ENCODE results near the gene ZBTB38.

The ZBTB38 gene

GRCh38 chr3:141413801-141414689 lies 45.7 kb downstream of the ZBTB38 start:
- H3K27ac ChIP-seq (replicated peaks; ENCODE audit: low read length) = no peak overlapping the region
- H2BK5ac ChIP-seq (ENCODE audit: low read length) = no peak overlapping the region
- no peaks in the 10 kb centered on the region for H3K27me3 ChIP-seq (ENCODE audit: control insufficient read depth in 3 of 3, insufficient read depth in 3 of 3, low read depth in 1 of 3, low read length in 3 of 3)
- H3K14ac ChIP-seq (ENCODE audit: low read length) = no peak overlapping the region
- WGBS, 2 donors (ENCODE audit: extremely low coverage in 2 of 2, insufficient read length in 2 of 2, insufficient replicate concordance in 1 of 2) = no CpG with 5 or more reads among the region's 11 CpGs
- H3K4me1 ChIP-seq (ENCODE audit: control insufficient read depth in 2 of 2, insufficient read depth in 1 of 2, low read depth in 1 of 2, low read length in 2 of 2) = peaks cover 2 to 7% of the 10 kb centered on the region in 2 donors
- H2BK12ac ChIP-seq (ENCODE audit: low read length) = no peak overlapping the region
- no peak overlapping the region for H2BK120ac ChIP-seq (ENCODE audit: low read depth, low read length)
- H2BK15ac ChIP-seq (ENCODE audit: low read length) = no peak overlapping the region
- DNase-seq (ENCODE audit: low spot score) = no peak
- no peak overlapping the region for H2AFZ ChIP-seq (ENCODE audit: low read length)
- no peak overlapping the region for H3K4me3 ChIP-seq (ENCODE audit: low read length in 2 of 2)
- peaks cover 1 to 21% of the 10 kb centered on the region in 2 donors for H3K36me3 ChIP-seq (replicated peaks in 1 of 2; ENCODE audit: control insufficient read depth in 2 of 2, insufficient read depth in 2 of 2, low read length in 2 of 2)
- H3K9ac ChIP-seq (ENCODE audit: low read depth, low read length, poor library complexity) = no peak overlapping the region
- no peak overlapping the region for H3K4ac ChIP-seq (ENCODE audit: low read length)
- no peak overlapping the region for H4K91ac ChIP-seq (ENCODE audit: low read depth, low read length, poor library complexity)
- no peaks in the 10 kb centered on the region for H3K9me3 ChIP-seq (replicated peaks in 1 of 2; ENCODE audit: control insufficient read depth in 2 of 2, insufficient read depth in 1 of 2, low read depth in 1 of 2, low read length in 2 of 2)
- H3K18ac ChIP-seq (ENCODE audit: low read length) = no peak overlapping the region
- H4K8ac ChIP-seq (ENCODE audit: low read depth, low read length) = no peak overlapping the region
- H3K23ac ChIP-seq (ENCODE audit: low read depth, low read length, poor library complexity) = no peak overlapping the region
- no peak overlapping the region for H3K4me2 ChIP-seq (ENCODE audit: insufficient read depth, low read length, poor library complexity, severe bottlenecking)
- no peak overlapping the region for H2AK5ac ChIP-seq (ENCODE audit: low read depth, low read length)
- H3K79me1 ChIP-seq (ENCODE audit: low read depth, low read length) = no peaks in the 10 kb centered on the region

- H3K4me3 ChIP-seq (ENCODE audit: low read length in 2 of 2) = no peak overlapping the region
- no CpG with 5 or more reads among the region's 5 CpGs for WGBS, 2 donors (ENCODE audit: extremely low coverage in 2 of 2, insufficient read length in 2 of 2, insufficient replicate concordance in 1 of 2)
Observed at GRCh38 chr3:141414800-141415462, 46.6 kb downstream of the ZBTB38 start.

GRCh38 chr3:141415953-141416352 lies 47.6 kb downstream of the ZBTB38 start:
- Histone ChIP-seq H2BK120ac (ENCODE audit: low read depth, low read length) (no peak overlapping the region), H3K27ac (replicated peaks; ENCODE audit: low read length) (no peak overlapping the region), H3K36me3 (replicated peaks in 1 of 2; ENCODE audit: control insufficient read depth in 2 of 2, insufficient read depth in 2 of 2, low read length in 2 of 2) (peaks cover 1 to 21% of the 10 kb centered on the region in 2 donors), H3K4me3 (ENCODE audit: low read length in 2 of 2) (no peak overlapping the region), H2BK5ac (ENCODE audit: low read length) (no peak overlapping the region), H2AFZ (ENCODE audit: low read length) (no peak overlapping the region), H3K4me2 (ENCODE audit: insufficient read depth, low read length, poor library complexity, severe bottlenecking) (no peak overlapping the region), H4K91ac (ENCODE audit: low read depth, low read length, poor library complexity) (no peak overlapping the region), H2AK5ac (ENCODE audit: low read depth, low read length) (no peak overlapping the region), H3K4ac (ENCODE audit: low read length) (no peak overlapping the region), H3K18ac (ENCODE audit: low read length) (no peak overlapping the region), H4K8ac (ENCODE audit: low read depth, low read length) (no peak overlapping the region), H3K4me1 (ENCODE audit: control insufficient read depth in 2 of 2, insufficient read depth in 1 of 2, low read depth in 1 of 2, low read length in 2 of 2) (peaks cover 2 to 7% of the 10 kb centered on the region in 2 donors), H3K9ac (ENCODE audit: low read depth, low read length, poor library complexity) (no peak overlapping the region), H3K27me3 (ENCODE audit: control insufficient read depth in 3 of 3, insufficient read depth in 3 of 3, low read depth in 1 of 3, low read length in 3 of 3) (no peaks in the 10 kb centered on the region), H3K14ac (ENCODE audit: low read length) (no peak overlapping the region), H3K23ac (ENCODE audit: low read depth, low read length, poor library complexity) (no peak overlapping the region), H2BK15ac (ENCODE audit: low read length) (no peak overlapping the region), H3K9me3 (replicated peaks in 1 of 2; ENCODE audit: control insufficient read depth in 2 of 2, insufficient read depth in 1 of 2, low read depth in 1 of 2, low read length in 2 of 2) (no peaks in the 10 kb centered on the region), H3K79me1 (ENCODE audit: low read depth, low read length) (no peaks in the 10 kb centered on the region), H2BK12ac (ENCODE audit: low read length) (no peak overlapping the region)
- no peak for DNase-seq (ENCODE audit: low spot score)
- 100% methylated on average over 2 of the region's 3 CpGs; no CpG with 5 or more reads in 1 of the 2 donors for WGBS, 2 donors (ENCODE audit: extremely low coverage in 2 of 2, insufficient read length in 2 of 2, insufficient replicate concordance in 1 of 2)

More at GRCh38 chr3:141414800-141415462, 46.6 kb downstream of the ZBTB38 start:
- no peak overlapping the region for H3K14ac ChIP-seq (ENCODE audit: low read length)
- no peak overlapping the region for H2AFZ ChIP-seq (ENCODE audit: low read length)
- DNase-seq (ENCODE audit: low spot score) = no peak
- no peak overlapping the region for H3K4me2 ChIP-seq (ENCODE audit: insufficient read depth, low read length, poor library complexity, severe bottlenecking)
- no peak overlapping the region for H4K8ac ChIP-seq (ENCODE audit: low read depth, low read length)
- H3K9ac ChIP-seq (ENCODE audit: low read depth, low read length, poor library complexity) = no peak overlapping the region
- H3K23ac ChIP-seq (ENCODE audit: low read depth, low read length, poor library complexity) = no peak overlapping the region
- H3K9me3 ChIP-seq (replicated peaks in 1 of 2; ENCODE audit: control insufficient read depth in 2 of 2, insufficient read depth in 1 of 2, low read depth in 1 of 2, low read length in 2 of 2) = no peaks in the 10 kb centered on the region
- H3K18ac ChIP-seq (ENCODE audit: low read length) = no peak overlapping the region
- no peak overlapping the region for H2BK12ac ChIP-seq (ENCODE audit: low read length)
- H2BK120ac ChIP-seq (ENCODE audit: low read depth, low read length) = no peak overlapping the region
- no peaks in the 10 kb centered on the region for H3K79me1 ChIP-seq (ENCODE audit: low read depth, low read length)
- no peak overlapping the region for H3K4ac ChIP-seq (ENCODE audit: low read length)
- H3K27ac ChIP-seq (replicated peaks; ENCODE audit: low read length) = no peak overlapping the region
- peaks cover 1 to 21% of the 10 kb centered on the region in 2 donors for H3K36me3 ChIP-seq (replicated peaks in 1 of 2; ENCODE audit: control insufficient read depth in 2 of 2, insufficient read depth in 2 of 2, low read length in 2 of 2)
- H3K27me3 ChIP-seq (ENCODE audit: control insufficient read depth in 3 of 3, insufficient read depth in 3 of 3, low read depth in 1 of 3, low read length in 3 of 3) = no peaks in the 10 kb centered on the region
- peaks cover 2 to 7% of the 10 kb centered on the region in 2 donors for H3K4me1 ChIP-seq (ENCODE audit: control insufficient read depth in 2 of 2, insufficient read depth in 1 of 2, low read depth in 1 of 2, low read length in 2 of 2)
- H2BK5ac ChIP-seq (ENCODE audit: low read length) = no peak overlapping the region
- no peak overlapping the region for H2AK5ac ChIP-seq (ENCODE audit: low read depth, low read length)
- no peak overlapping the region for H2BK15ac ChIP-seq (ENCODE audit: low read length)
- no peak overlapping the region for H4K91ac ChIP-seq (ENCODE audit: low read depth, low read length, poor library complexity)

Data from neuronal stem cell (in vitro differentiated cells).